HepG2 (cell line): ENCODE data around the gene MCOLN3. TPM values are rescaled to one million over a fixed set of nuclear protein-coding genes. Genes with fewer than 3 reads are reported as not detected.

Source experiments
- ATAC-seq: fragments of 200-7000 bp; cut with Tn5 transposase; 3 replicates; pipeline ENCODE4 v1.9.1; 2020; ENCODE audit warnings: mild to moderate bottlenecking, moderate library complexity
- BruUV-seq: library from RNA; stranded (reverse); fragments of 400-500 nt; replicated peaks from 2 replicates; lab custom pipeline; 2021; lab: Mats Ljungman, UMichigan
- CTCF ChIA-PET: fragments of 300-600 bp; formaldehyde crosslinking; extraction: SDS; loops from one replicate; lab custom pipeline; 2021; ENCODE audit warnings: low total read pairs, inconsistent platforms, low intra/inter-chr PET ratio; lab: Yijun Ruan, JAX
- POLR2A ChIA-PET: fragments of 350-600 bp; sonication (Branson Sonifier 250); formaldehyde crosslinking; loops from one replicate; lab custom pipeline; 2020; ENCODE audit warnings: antibody characterized with exemption, inconsistent platforms; lab: Yijun Ruan, JAX
- DNase-seq: peaks from one replicate; pipeline ENCODE4 v3.0.0-alpha.2; 2015; ENCODE audit warnings: low spot score
- FAIRE-seq: peaks from 3 replicates; lab custom pipeline; 2011; peaks lifted over from hg19 to GRCh38; lab: Jason Lieb, UNC
- H2AFZ ChIP-seq: one replicate; pipeline ENCODE4 v1.6.1; 2011; ENCODE audit warnings: low read length, inconsistent platforms
- H3K27ac ChIP-seq: fragments of 300-600 bp; 3 replicates; pipeline ENCODE4 v1.8.0; 2011; ENCODE audit warnings: mixed run types, mild to moderate bottlenecking, mixed read lengths, low read length, inconsistent platforms; ENCODE audit not compliant: insufficient read depth; ENCODE audit errors: extremely low read length
- H3K27me3 ChIP-seq, 2 experiments: fragments of 200-600 bp in 1 of 2; 2 replicates in 1 of 2; 3 replicates in 1 of 2; pipeline versions ENCODE4 v1.6.0 to v1.8.0; 2011; ENCODE audit warnings: low read length in 2 of 2, mild to moderate bottlenecking in 2 of 2, moderate library complexity in 2 of 2, inconsistent platforms in 1 of 2; ENCODE audit not compliant: insufficient read depth in 2 of 2, control insufficient read depth in 1 of 2
- H3K36me3 ChIP-seq, 2 experiments: fragments of 200-600 bp in 1 of 2; replicated peaks in 1 of 2; 2 replicates in 1 of 2; 3 replicates in 1 of 2; pipeline versions ENCODE4 v1.5.1 to v1.8.0; 2011; ENCODE audit warnings: low read length in 2 of 2, inconsistent platforms in 1 of 2; ENCODE audit not compliant: insufficient read depth in 2 of 2, control insufficient read depth in 1 of 2
- H3K4me1 ChIP-seq: 2 replicates; pipeline ENCODE4 v1.5.1; 2012; ENCODE audit warnings: low read length, inconsistent platforms; ENCODE audit not compliant: insufficient read depth
- H3K4me2 ChIP-seq: 2 replicates; pipeline ENCODE4 v1.6.0; 2011; ENCODE audit warnings: low read depth, low read length, inconsistent platforms
- H3K4me3 ChIP-seq, 3 experiments: fragments of 200-600 bp in 1 of 3; sonication (generic), shearing (Covaris generic) in 1 of 3; replicated peaks in 1 of 3; 2 replicates each; pipeline ENCODE4 v1.5.1; 2011 to 2016; ENCODE audit warnings: low read length in 3 of 3, inconsistent platforms in 2 of 3, low read depth in 2 of 3, mild to moderate bottlenecking in 2 of 3, control low read depth in 1 of 3, mixed read lengths in 1 of 3; ENCODE audit not compliant: insufficient read depth in 1 of 3
- H3K79me2 ChIP-seq: one replicate; pipeline ENCODE4 v1.6.1; 2011; ENCODE audit warnings: low read length, inconsistent platforms; ENCODE audit not compliant: insufficient read depth
- H3K9ac ChIP-seq: 2 replicates; pipeline ENCODE4 v1.6.0; 2011; ENCODE audit warnings: mild to moderate bottlenecking, low read depth, low read length, inconsistent platforms; ENCODE audit not compliant: insufficient read depth
- H3K9me3 ChIP-seq: 2 replicates; pipeline ENCODE4 v1.5.1; 2012; ENCODE audit warnings: mild to moderate bottlenecking, low read length
- H4K20me1 ChIP-seq: 2 replicates; pipeline ENCODE4 v1.6.0; 2011; ENCODE audit warnings: inconsistent platforms, mild to moderate bottlenecking, low read length, moderate library complexity; ENCODE audit not compliant: insufficient read depth
- ATRX ChIP-seq: sonication (generic); formaldehyde crosslinking; IDR thresholded peaks from 2 replicates; pipeline ENCODE4 v1.4.0; 2020; ENCODE audit warnings: missing genetic modification reagents, borderline replicate concordance
- BHLHE40 ChIP-seq: IDR thresholded peaks from 2 replicates; pipeline ENCODE4 v1.6.1; 2011; ENCODE audit warnings: low read length, improper control_type of control experiment
- IRF1 ChIP-seq: sonication (generic); formaldehyde crosslinking; IDR thresholded peaks from 2 replicates; pipeline ENCODE4 v1.4.0; 2020; ENCODE audit warnings: low read depth, mild to moderate bottlenecking, missing genetic modification reagents
- JUND ChIP-seq: sonication (generic); formaldehyde crosslinking; IDR thresholded peaks from 2 replicates; pipeline ENCODE4 v1.8.0; 2022; ENCODE audit warnings: mild to moderate bottlenecking, missing genetic modification reagents
- KAT8 ChIP-seq: IDR thresholded peaks from 2 replicates; pipeline ENCODE4 v1.6.1; 2016; ENCODE audit warnings: missing genetic modification reagents, missing compliant biosample characterization
- PCBP1 ChIP-seq: fragments of 200-400 bp; formaldehyde crosslinking; IDR thresholded peaks from 2 replicates; pipeline ENCODE4 v1.6.1; 2017; ENCODE audit warnings: mild to moderate bottlenecking, low read depth, low read length, borderline replicate concordance
- SRF ChIP-seq: IDR thresholded peaks from 2 replicates; pipeline ENCODE4 v1.6.1; 2011; ENCODE audit warnings: mild to moderate bottlenecking, low read depth, low read length, moderate library complexity
- ZFP90 ChIP-seq: sonication (generic); formaldehyde crosslinking; IDR thresholded peaks from 2 replicates; pipeline ENCODE4 v1.8.0; 2022; ENCODE audit warnings: missing genetic modification reagents, mild to moderate bottlenecking, inconsistent platforms, borderline replicate concordance
- ZNF205 ChIP-seq: IDR thresholded peaks from 2 replicates; pipeline ENCODE4 v1.6.1; 2018; ENCODE audit warnings: missing biosample characterization, missing genetic modification reagents
- ZNF232 ChIP-seq: sonication (generic); formaldehyde crosslinking; IDR thresholded peaks from 2 replicates; pipeline ENCODE4 v1.4.0; 2020; ENCODE audit warnings: missing genetic modification reagents, borderline replicate concordance
- ZNF24 ChIP-seq: fragments of 450-650 bp; IDR thresholded peaks from 2 replicates; pipeline ENCODE4 v1.6.1; 2017; ENCODE audit warnings: antibody characterized with exemption, mild to moderate bottlenecking
- ZNF263 ChIP-seq: sonication (generic); formaldehyde crosslinking; IDR thresholded peaks from 2 replicates; pipeline ENCODE4 v1.4.0; 2020; ENCODE audit warnings: missing genetic modification reagents
- ZNF280D ChIP-seq: sonication (generic); formaldehyde crosslinking; IDR thresholded peaks from 2 replicates; pipeline ENCODE4 v1.5.1; 2020; ENCODE audit warnings: mild to moderate bottlenecking, missing genetic modification reagents
- ZNF441 ChIP-seq: sonication (generic); formaldehyde crosslinking; IDR thresholded peaks from 2 replicates; pipeline ENCODE4 v1.7.0; 2021; ENCODE audit warnings: missing genetic modification reagents, borderline replicate concordance
- ZNF577 ChIP-seq: sonication (generic); formaldehyde crosslinking; IDR thresholded peaks from 2 replicates; pipeline ENCODE4 v1.4.0; 2020; ENCODE audit warnings: mild to moderate bottlenecking, low read depth, missing genetic modification reagents, borderline replicate concordance
- ZNF777 ChIP-seq: sonication (generic); formaldehyde crosslinking; IDR thresholded peaks from 2 replicates; pipeline ENCODE4 v1.4.0; 2020; ENCODE audit warnings: missing genetic modification reagents
- WGBS: methylation state at CpG from one replicate; pipeline ENCODE4 v1.1.6; 2017; ENCODE audit warnings: low lambda C conversion rate; 5-methylcytosine and 5-hydroxymethylcytosine counted together
- in situ Hi-C: cut with HindIII; loops from 2 replicates; pipeline ENCODE4 v1.10.0; 2017; ENCODE audit warnings: low pct_unique_long_range_greater_than_20kb; ENCODE audit not compliant: extremely low pct_ligation_motif_present
- intact Hi-C: fragments of 100-400 bp; cut with micrococcal nuclease; formaldehyde crosslinking; loops from one replicate; pipeline ENCODE4 v1.10.0; 2022; ENCODE audit not compliant: unreplicated experiment
- polyA plus RNA-seq, 8 experiments: library from polyadenylated mRNA; depleted of rRNA in 3 of 8; stranded (reverse) in 7 of 8; unstranded in 1 of 8; fragments of >200 nt; fragmentation: Illumina TruSeq in 4 of 8; extraction: Trizol in 4 of 8; gene quantifications; 2 replicates each; pipeline versions ENCODE4 v1.2.1 to v1.2.3, GENCODE V29; 2011 to 2016; ENCODE audit warnings: low read depth in 4 of 8, missing spikeins in 1 of 8, mixed read lengths in 1 of 8; ENCODE audit not compliant: insufficient read depth in 1 of 8
- total RNA-seq, 5 experiments: library from RNA; depleted of rRNA; stranded (reverse); fragments of >200 nt; fragmentation: Illumina TruSeq; extraction: Trizol; gene quantifications; 2 replicates each; pipeline ENCODE4 v1.2.3, GENCODE V29; 2016; ENCODE audit warnings: low read depth in 1 of 5
- TF ChIP-seq, protein P1 (sequence below): sonication (generic); formaldehyde crosslinking; IDR thresholded peaks from 2 replicates; pipeline ENCODE4 v1.4.0; 2020; ENCODE audit warnings: missing genetic modification reagents, low read depth, mild to moderate bottlenecking, borderline replicate concordance

Gene MCOLN3
- total and polyA plus RNA-seq, 2 of the 13 experiments (the other 11 are each of a cell fraction or from before 2014, with no cell fraction given) = 0.04 TPM

- H3K36me3 ChIP-seq = no peaks in the 10 kb centered on the region
- no peak overlapping the region for H3K4me2 ChIP-seq
- ChIA-PET CTCF (no interaction called here), POLR2A (no interaction called here)
- no peak for TF ChIP-seq ZNF205 (CRISPR knock-in tag)
- TF ChIP-seq IRF1 (CRISPR knock-in tag) = no peak
- no peak for TF ChIP-seq ZFP90 (CRISPR knock-in tag)
- no peak for TF ChIP-seq ZNF24
- no peak for TF ChIP-seq ZNF577 (CRISPR knock-in tag)
- TF ChIP-seq BHLHE40 = no peak
- TF ChIP-seq ZNF232 (CRISPR knock-in tag) = no peak
- TF ChIP-seq ZNF777 (CRISPR knock-in tag) = no peak
- no peak for TF ChIP-seq ZNF263
- no peak for TF ChIP-seq KAT8 (CRISPR knock-in tag)
- TF ChIP-seq ZNF280D (CRISPR knock-in tag) = no peak
- TF ChIP-seq, protein P1, sequence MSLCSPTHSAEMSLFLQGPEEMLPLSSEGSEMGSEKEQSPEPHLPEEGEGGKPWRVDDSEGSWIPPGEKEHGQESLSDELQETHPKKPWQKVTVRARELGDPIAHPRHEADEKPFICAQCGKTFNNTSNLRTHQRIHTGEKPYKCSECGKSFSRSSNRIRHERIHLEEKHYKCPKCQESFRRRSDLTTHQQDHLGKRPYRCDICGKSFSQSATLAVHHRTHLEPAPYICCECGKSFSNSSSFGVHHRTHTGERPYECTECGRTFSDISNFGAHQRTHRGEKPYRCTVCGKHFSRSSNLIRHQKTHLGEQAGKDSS (CRISPR knock-in tag) = no peak
- TF ChIP-seq JUND (CRISPR knock-in tag) = no peak
- no peak for TF ChIP-seq SRF
- no peak for TF ChIP-seq ATRX (CRISPR knock-in tag)
- no peak for TF ChIP-seq PCBP1
- TF ChIP-seq ZNF441 (CRISPR knock-in tag) = no peak
- H3K27ac ChIP-seq = no peak overlapping the region
- BruUV-seq = no TSS peak
- intact Hi-C loops = no loop called here
- peaks cover 0 to 4% of the 10 kb centered on the region in 2 experiments; a peak in 1 of 5 replicates for H3K27me3 ChIP-seq
- no peak overlapping the region for H2AFZ ChIP-seq
- no peaks in the 10 kb centered on the region for H3K79me2 ChIP-seq
- H3K4me3 ChIP-seq = no peak overlapping the region
- H3K9me3 ChIP-seq = no peaks in the 10 kb centered on the region
- FAIRE-seq (no peak), ATAC-seq (no peak), DNase-seq (no peak)
- in situ Hi-C loops = no loop called here
- no peak overlapping the region for H3K9ac ChIP-seq
- no peaks in the 10 kb centered on the region for H3K4me1 ChIP-seq
- no peaks in the 10 kb centered on the region for H4K20me1 ChIP-seq
- WGBS = 1% methylated on average over 2 of the region's 2 CpGs
Measured at GRCh38 chr1:85059563-85059962, 11.3 kb upstream of the MCOLN3 start.
